Ishikawa (cell line): Measurements from ENCODE around the gene BCAT1.

Experiments
- CEBPB ChIP-seq: IDR thresholded peaks from 2 replicates; pipeline ENCODE4 v1.6.1; 2012
- CREB1 ChIP-seq: IDR thresholded peaks from 2 replicates; pipeline ENCODE4 v1.6.1; 2012; ENCODE audit warnings: low read depth
- EGR1 ChIP-seq: IDR thresholded peaks from 2 replicates; pipeline ENCODE4 v1.6.1; 2012
- EP300 ChIP-seq: IDR thresholded peaks from 2 replicates; pipeline ENCODE4 v1.6.1; 2012; ENCODE audit warnings: borderline replicate concordance
- FOXM1 ChIP-seq: IDR thresholded peaks from 2 replicates; pipeline ENCODE4 v1.6.1; 2012; ENCODE audit warnings: low read depth, borderline replicate concordance
- MAX ChIP-seq: IDR thresholded peaks from 2 replicates; pipeline ENCODE4 v1.6.1; 2012
- NFIC ChIP-seq: IDR thresholded peaks from 2 replicates; pipeline ENCODE4 v1.6.1; 2012
- RAD21 ChIP-seq: IDR thresholded peaks from 2 replicates; pipeline ENCODE4 v1.6.1; 2012; ENCODE audit warnings: low read depth
- TAF1 ChIP-seq: IDR thresholded peaks from 2 replicates; pipeline ENCODE4 v1.6.1; 2012; ENCODE audit warnings: low read depth, mild to moderate bottlenecking
- TCF12 ChIP-seq: IDR thresholded peaks from 2 replicates; pipeline ENCODE4 v1.6.1; 2012; ENCODE audit warnings: low read depth
- TEAD4 ChIP-seq: IDR thresholded peaks from 2 replicates; pipeline ENCODE4 v1.6.1; 2012
- YY1 ChIP-seq: IDR thresholded peaks from 2 replicates; pipeline ENCODE4 v1.6.1; 2012; ENCODE audit warnings: low read depth
- ZBTB7A ChIP-seq: IDR thresholded peaks from 2 replicates; pipeline ENCODE4 v1.6.1; 2012; ENCODE audit warnings: low read depth
- TF ChIP-seq, protein P1 (sequence below): IDR thresholded peaks from 2 replicates; pipeline ENCODE4 v1.6.1; 2012
- TF ChIP-seq, protein P2 (sequence below): IDR thresholded peaks from 2 replicates; pipeline ENCODE4 v1.6.1; 2012; ENCODE audit warnings: low read depth, mild to moderate bottlenecking

Gene BCAT1

GRCh38 chr12:24822121-24822899, 126.6 kb downstream of the BCAT1 start:
- TF ChIP-seq RAD21 (no peak), EP300 (no peak), YY1 (no peak), CREB1 (no peak), MAX (no peak), FOXM1 (no peak), TEAD4 (no peak), TCF12 (no peak), TAF1 (no peak)
- TF ChIP-seq, protein P1, sequence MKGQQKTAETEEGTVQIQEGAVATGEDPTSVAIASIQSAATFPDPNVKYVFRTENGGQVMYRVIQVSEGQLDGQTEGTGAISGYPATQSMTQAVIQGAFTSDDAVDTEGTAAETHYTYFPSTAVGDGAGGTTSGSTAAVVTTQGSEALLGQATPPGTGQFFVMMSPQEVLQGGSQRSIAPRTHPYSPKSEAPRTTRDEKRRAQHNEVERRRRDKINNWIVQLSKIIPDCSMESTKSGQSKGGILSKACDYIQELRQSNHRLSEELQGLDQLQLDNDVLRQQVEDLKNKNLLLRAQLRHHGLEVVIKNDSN = no peak
- TF ChIP-seq, protein P2, sequence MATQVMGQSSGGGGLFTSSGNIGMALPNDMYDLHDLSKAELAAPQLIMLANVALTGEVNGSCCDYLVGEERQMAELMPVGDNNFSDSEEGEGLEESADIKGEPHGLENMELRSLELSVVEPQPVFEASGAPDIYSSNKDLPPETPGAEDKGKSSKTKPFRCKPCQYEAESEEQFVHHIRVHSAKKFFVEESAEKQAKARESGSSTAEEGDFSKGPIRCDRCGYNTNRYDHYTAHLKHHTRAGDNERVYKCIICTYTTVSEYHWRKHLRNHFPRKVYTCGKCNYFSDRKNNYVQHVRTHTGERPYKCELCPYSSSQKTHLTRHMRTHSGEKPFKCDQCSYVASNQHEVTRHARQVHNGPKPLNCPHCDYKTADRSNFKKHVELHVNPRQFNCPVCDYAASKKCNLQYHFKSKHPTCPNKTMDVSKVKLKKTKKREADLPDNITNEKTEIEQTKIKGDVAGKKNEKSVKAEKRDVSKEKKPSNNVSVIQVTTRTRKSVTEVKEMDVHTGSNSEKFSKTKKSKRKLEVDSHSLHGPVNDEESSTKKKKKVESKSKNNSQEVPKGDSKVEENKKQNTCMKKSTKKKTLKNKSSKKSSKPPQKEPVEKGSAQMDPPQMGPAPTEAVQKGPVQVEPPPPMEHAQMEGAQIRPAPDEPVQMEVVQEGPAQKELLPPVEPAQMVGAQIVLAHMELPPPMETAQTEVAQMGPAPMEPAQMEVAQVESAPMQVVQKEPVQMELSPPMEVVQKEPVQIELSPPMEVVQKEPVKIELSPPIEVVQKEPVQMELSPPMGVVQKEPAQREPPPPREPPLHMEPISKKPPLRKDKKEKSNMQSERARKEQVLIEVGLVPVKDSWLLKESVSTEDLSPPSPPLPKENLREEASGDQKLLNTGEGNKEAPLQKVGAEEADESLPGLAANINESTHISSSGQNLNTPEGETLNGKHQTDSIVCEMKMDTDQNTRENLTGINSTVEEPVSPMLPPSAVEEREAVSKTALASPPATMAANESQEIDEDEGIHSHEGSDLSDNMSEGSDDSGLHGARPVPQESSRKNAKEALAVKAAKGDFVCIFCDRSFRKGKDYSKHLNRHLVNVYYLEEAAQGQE = no peak

DNA sequence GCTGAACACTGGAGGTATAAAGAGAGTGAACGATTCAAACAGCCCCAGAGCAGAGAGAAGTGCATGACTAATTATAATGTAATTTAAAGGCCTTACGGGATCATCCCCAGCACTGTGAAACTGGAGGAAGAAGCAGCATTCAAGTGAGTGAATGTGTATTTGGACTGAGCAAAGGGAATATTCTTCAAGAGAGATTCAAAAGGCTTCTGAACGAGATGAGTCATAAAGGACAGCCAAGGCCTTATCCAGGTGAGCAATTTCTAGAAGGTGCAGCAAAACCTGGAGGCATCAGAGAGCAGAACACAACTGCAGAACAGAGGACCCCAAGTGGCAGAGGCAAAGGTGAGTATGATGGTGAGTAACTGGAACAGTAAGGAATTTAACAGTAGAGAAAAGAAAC, 127.2 kb downstream of the BCAT1 start:
- TF ChIP-seq, protein P2 = no peak
- TF ChIP-seq NFIC = no peak
- no peak for TF ChIP-seq TAF1
- TF ChIP-seq YY1 = no peak
- no peak for TF ChIP-seq TEAD4
- TF ChIP-seq RAD21 = no peak
- no peak for TF ChIP-seq CEBPB
- TF ChIP-seq, protein P1 = no peak
- TF ChIP-seq TCF12 = no peak
- no peak for TF ChIP-seq FOXM1
- TF ChIP-seq CREB1 = no peak
- TF ChIP-seq MAX = no peak
- no peak for TF ChIP-seq EP300
- no peak for TF ChIP-seq EGR1
- no peak for TF ChIP-seq ZBTB7A

DNA sequence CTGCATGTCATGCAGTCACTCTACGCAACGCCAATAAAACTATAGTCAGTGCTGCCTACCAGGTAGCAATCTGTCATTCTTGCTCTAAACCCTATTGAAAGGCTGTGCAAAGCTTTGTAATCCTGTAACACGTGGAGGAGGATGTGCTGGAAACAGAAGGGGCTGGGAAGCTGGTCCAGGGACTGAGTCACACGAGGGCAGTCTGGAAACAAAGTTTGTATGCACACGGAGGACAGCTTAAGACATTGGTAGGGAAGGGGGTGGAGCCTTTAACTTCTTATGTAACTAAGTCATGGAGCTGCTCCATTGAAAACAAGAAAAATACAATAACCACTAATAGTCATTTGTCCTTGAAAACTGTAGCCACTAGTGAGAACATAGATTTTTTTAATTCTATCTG, 128.0 kb downstream of the BCAT1 start:
- TF ChIP-seq CREB1 (no peak), TEAD4 (no peak)
- TF ChIP-seq, protein P1 = no peak

- TF ChIP-seq, protein P1 = no peak
- TF ChIP-seq EGR1 = no peak
- no peak for TF ChIP-seq TCF12
- TF ChIP-seq MAX = no peak
- TF ChIP-seq TEAD4 = no peak
- TF ChIP-seq EP300 = no peak
- TF ChIP-seq TAF1 = no peak
- no peak for TF ChIP-seq RAD21
- no peak for TF ChIP-seq FOXM1
These were observed 130.6 kb downstream of the BCAT1 start for GRCh38 chr12:24818351-24818750.

DNA sequence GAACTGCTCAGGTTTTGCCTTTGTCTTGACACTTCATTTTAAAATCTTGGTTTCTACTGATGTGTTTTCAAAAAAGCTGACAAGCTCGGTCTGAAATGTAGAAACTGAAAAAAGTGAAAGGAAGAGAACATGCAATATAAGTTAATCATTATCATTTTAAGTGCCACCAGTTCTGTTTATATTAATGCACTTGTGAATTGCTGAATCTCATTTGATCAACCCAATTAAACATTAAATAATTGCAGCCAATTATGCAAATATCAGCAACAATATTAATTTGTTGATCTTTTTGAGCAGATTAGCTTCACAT, 133.8 kb downstream of the BCAT1 start:
- TF ChIP-seq TEAD4 (no peak), YY1 (no peak), TAF1 (no peak), ZBTB7A (no peak), EGR1 (no peak), FOXM1 (no peak), CREB1 (no peak), TCF12 (no peak), RAD21 (no peak), NFIC (no peak)
- TF ChIP-seq, protein P1 = no peak
- TF ChIP-seq, protein P2 = no peak
